GM23338 (cell line): Measurements from ENCODE around the gene KIAA0586. TPM values are rescaled to one million over a fixed set of nuclear protein-coding genes. Genes with fewer than 3 reads are reported as not detected.

Source experiments
- ATAC-seq: fragments of 200-7000 bp; cut with Tn5 transposase; 3 replicates; pipeline ENCODE4 v1.9.1; 2020
- DNase-seq: peaks from one replicate; pipeline ENCODE4 v3.0.0-alpha.2; 2015; ENCODE audit warnings: low spot score
- H2AFZ ChIP-seq: fragments of 200-600 bp; sonication (generic); 2 replicates; pipeline ENCODE4 v1.8.0; 2016; ENCODE audit warnings: antibody characterized with exemption, mild to moderate bottlenecking, moderate library complexity
- H3F3A ChIP-seq: fragments of 200-600 bp; sonication (generic); replicated peaks from 2 replicates; pipeline ENCODE4 v1.8.0; 2017; ENCODE audit warnings: antibody characterized with exemption, mixed run types, low read depth
- H3K27ac ChIP-seq: fragments of 200-600 bp; sonication (generic); 2 replicates; pipeline ENCODE4 v1.6.1; 2016; ENCODE audit warnings: low read depth
- H3K27me3 ChIP-seq: fragments of 200-600 bp; sonication (generic); 2 replicates; pipeline ENCODE4 v1.8.0; 2016; ENCODE audit warnings: mild to moderate bottlenecking, mixed run types, moderate library complexity; ENCODE audit not compliant: insufficient read depth
- H3K36me3 ChIP-seq: fragments of 200-600 bp; sonication (generic); 2 replicates; pipeline ENCODE4 v1.8.0; 2016; ENCODE audit warnings: mild to moderate bottlenecking; ENCODE audit not compliant: insufficient read depth
- H3K4me1 ChIP-seq: fragments of 200-600 bp; sonication (generic); 2 replicates; pipeline ENCODE4 v1.8.0; 2016; ENCODE audit warnings: mild to moderate bottlenecking, moderate library complexity; ENCODE audit not compliant: insufficient read depth
- H3K4me2 ChIP-seq: fragments of 200-600 bp; sonication (generic); 2 replicates; pipeline ENCODE4 v1.7.1; 2017; ENCODE audit warnings: mixed run types
- H3K4me3 ChIP-seq: fragments of 200-600 bp; sonication (generic); 2 replicates; pipeline ENCODE4 v1.6.1; 2016; ENCODE audit warnings: mixed run types
- H3K79me2 ChIP-seq: fragments of 200-600 bp; sonication (generic); replicated peaks from 2 replicates; pipeline ENCODE4 v1.8.0; 2017; ENCODE audit warnings: mild to moderate bottlenecking; ENCODE audit not compliant: insufficient read depth
- H3K9me2 ChIP-seq: fragments of 200-600 bp; sonication (generic); 2 replicates; pipeline ENCODE4 v1.8.0; 2017; ENCODE audit not compliant: insufficient read depth
- H4K20me1 ChIP-seq: fragments of 200-600 bp; sonication (generic); replicated peaks from 2 replicates; pipeline ENCODE4 v1.8.0; 2017; ENCODE audit warnings: mild to moderate bottlenecking; ENCODE audit not compliant: insufficient read depth
- H3K27ac Mint-ChIP-seq: 2 replicates; pipeline ENCODE4 v1.8.0; 2020; ENCODE audit warnings: inconsistent platforms, mild to moderate bottlenecking, moderate library complexity, mixed read lengths
- H3K27me3 Mint-ChIP-seq: 3 replicates; pipeline ENCODE4 v1.8.0; 2022; ENCODE audit warnings: low read depth, mild to moderate bottlenecking, moderate library complexity, mixed read lengths, inconsistent platforms; ENCODE audit not compliant: insufficient read depth, poor library complexity
- H3K36me3 Mint-ChIP-seq: 3 replicates; pipeline ENCODE4 v1.8.0; 2021; ENCODE audit warnings: low read depth, mild to moderate bottlenecking, inconsistent platforms, moderate library complexity, mixed read lengths
- H3K4me1 Mint-ChIP-seq: 3 replicates; pipeline ENCODE4 v1.8.0; 2020; ENCODE audit warnings: mild to moderate bottlenecking, inconsistent platforms, mixed read lengths
- H3K4me3 Mint-ChIP-seq: 3 replicates; pipeline ENCODE4 v1.8.0; 2021; ENCODE audit warnings: moderate library complexity, mild to moderate bottlenecking, inconsistent platforms, mixed read lengths
- H3K9me3 Mint-ChIP-seq: 3 replicates; pipeline ENCODE4 v1.8.0; 2020; ENCODE audit warnings: moderate library complexity, mild to moderate bottlenecking, inconsistent platforms, mixed read lengths
- CREB1 ChIP-seq: fragments of 250-450 bp; sonication (Bioruptor Pico); IDR thresholded peaks from 2 replicates; pipeline ENCODE4 v1.5.0; 2020; ENCODE audit warnings: low read depth, mild to moderate bottlenecking, moderate library complexity
- CTCF ChIP-seq, 2 experiments: fragments of 200-600 bp in 1 of 2; sonication (generic) in 1 of 2; conservative IDR thresholded peaks; 2 replicates each; pipeline versions ENCODE4 v1.5.1 to v1.6.1; 2016 to 2017; ENCODE audit warnings: antibody characterized with exemption in 2 of 2, low read depth in 2 of 2, mild to moderate bottlenecking in 2 of 2, moderate library complexity in 1 of 2
- ETS1 ChIP-seq: IDR thresholded peaks from 2 replicates; pipeline ENCODE4 v1.6.1; 2016; ENCODE audit warnings: antibody characterized with exemption
- EZH2 ChIP-seq: fragments of 200-600 bp; sonication (generic); IDR thresholded peaks from one replicate; pipeline ENCODE4 v1.8.0; 2017; ENCODE audit warnings: antibody characterized with exemption, mild to moderate bottlenecking, low read depth; ENCODE audit not compliant: unreplicated experiment
- EZH2phosphoT487 ChIP-seq: fragments of 200-600 bp; sonication (generic); IDR thresholded peaks from one replicate; pipeline ENCODE4 v1.8.1; 2018; ENCODE audit warnings: antibody characterized with exemption; ENCODE audit not compliant: unreplicated experiment
- JUNB ChIP-seq: IDR thresholded peaks from one replicate; pipeline ENCODE4 v1.6.1; 2016; ENCODE audit warnings: antibody characterized with exemption; ENCODE audit not compliant: unreplicated experiment
- NANOG ChIP-seq: IDR thresholded peaks from 2 replicates; pipeline ENCODE4 v1.6.1; 2016; ENCODE audit warnings: antibody characterized with exemption, borderline replicate concordance
- POLR2AphosphoS5 ChIP-seq: IDR thresholded peaks from 2 replicates; pipeline ENCODE4 v1.6.1; 2016; ENCODE audit warnings: antibody characterized with exemption, low read depth
- REST ChIP-seq: IDR thresholded peaks from one replicate; pipeline ENCODE4 v1.6.1; 2018; ENCODE audit warnings: antibody characterized with exemption; ENCODE audit not compliant: unreplicated experiment
- STAT1 ChIP-seq: IDR thresholded peaks from one replicate; pipeline ENCODE4 v1.6.1; 2016; ENCODE audit warnings: antibody characterized with exemption; ENCODE audit not compliant: unreplicated experiment
- ZNF114 ChIP-seq: fragments of 250-450 bp; sonication (Bioruptor Pico); IDR thresholded peaks from 2 replicates; pipeline ENCODE4 v1.5.0; 2020; ENCODE audit warnings: mild to moderate bottlenecking, moderate library complexity
- ZNF331 ChIP-seq: fragments of 250-450 bp; sonication (Bioruptor Pico); IDR thresholded peaks from 2 replicates; pipeline ENCODE4 v1.5.0; 2020; ENCODE audit warnings: low read depth, mild to moderate bottlenecking, moderate library complexity
- ZNF462 ChIP-seq: fragments of 250-450 bp; sonication (Bioruptor Pico); IDR thresholded peaks from 2 replicates; pipeline ENCODE4 v1.5.0; 2020; ENCODE audit warnings: mild to moderate bottlenecking, moderate library complexity
- polyA plus RNA-seq: library from polyadenylated mRNA; unstranded; fragments of >200 nt; fragmentation: Nextera tagmentation; extraction: Ambion mirVana; gene quantifications from 2 replicates; pipeline ENCODE4 v1.2.1, GENCODE V29; 2016
- total RNA-seq: library from RNA; depleted of rRNA; stranded (reverse); fragments of >200 nt; shearing (Covaris generic); gene quantifications from 2 replicates; pipeline ENCODE4 v1.2.3, GENCODE V29; 2014

Gene KIAA0586
- total and polyA plus RNA-seq, 2 experiments from 2014 or later = 22.2 to 23.7 TPM

GRCh38 chr14:58479975-58480374 lies 52.5 kb downstream of the KIAA0586 start:
- TF ChIP-seq REST = no peak
- no peak for TF ChIP-seq POLR2AphosphoS5
- TF ChIP-seq ZNF114 = no peak
- TF ChIP-seq ZNF462 (CRISPR knock-in tag) = no peak
- TF ChIP-seq ZNF331 (CRISPR knock-in tag) = no peak
- no peak for TF ChIP-seq STAT1
- no peak for TF ChIP-seq JUNB
- TF ChIP-seq EZH2 = no peak
- no peak for TF ChIP-seq EZH2phosphoT487
- TF ChIP-seq NANOG = no peak
- no peak for TF ChIP-seq ETS1
- TF ChIP-seq CREB1 (CRISPR knock-in tag) = no peak
- no peak for TF ChIP-seq CTCF (conservative IDR thresholded peaks at IDR 0.05; ENCODE audit: low read depth in 2 of 2)
- Histone ChIP-seq H3K36me3 (no peaks in the 10 kb centered on the region), H3K4me1 (no peaks in the 10 kb centered on the region), H3K4me2 (no peak overlapping the region), H3K9me2 (no peaks in the 10 kb centered on the region), H3K79me2 (no peaks in the 10 kb centered on the region), H3K27ac (no peak overlapping the region), H2AFZ (no peak overlapping the region), H3K27me3 (no peaks in the 10 kb centered on the region), H3F3A (no peaks in the 10 kb centered on the region), H4K20me1 (no peaks in the 10 kb centered on the region), H3K4me3 (no peak overlapping the region)
- no peak for ATAC-seq
- Mint-ChIP-seq H3K4me3 (no peak overlapping the region), H3K9me3 (no peaks in the 10 kb centered on the region), H3K27ac (no peak overlapping the region), H3K36me3 (peaks cover 10% of the 10 kb centered on the region), H3K4me1 (no peaks in the 10 kb centered on the region), H3K27me3 (no peaks in the 10 kb centered on the region)
- no peak for DNase-seq
